ENCODE data around the gene ZFAND6. TPM values are rescaled to one million over a fixed set of nuclear protein-coding genes. Genes with fewer than 3 reads are reported as not detected.

ZFAND6 gene
- total RNA-seq, 2 donors from 2014 or later, result 103 to 167 TPM

DNA sequence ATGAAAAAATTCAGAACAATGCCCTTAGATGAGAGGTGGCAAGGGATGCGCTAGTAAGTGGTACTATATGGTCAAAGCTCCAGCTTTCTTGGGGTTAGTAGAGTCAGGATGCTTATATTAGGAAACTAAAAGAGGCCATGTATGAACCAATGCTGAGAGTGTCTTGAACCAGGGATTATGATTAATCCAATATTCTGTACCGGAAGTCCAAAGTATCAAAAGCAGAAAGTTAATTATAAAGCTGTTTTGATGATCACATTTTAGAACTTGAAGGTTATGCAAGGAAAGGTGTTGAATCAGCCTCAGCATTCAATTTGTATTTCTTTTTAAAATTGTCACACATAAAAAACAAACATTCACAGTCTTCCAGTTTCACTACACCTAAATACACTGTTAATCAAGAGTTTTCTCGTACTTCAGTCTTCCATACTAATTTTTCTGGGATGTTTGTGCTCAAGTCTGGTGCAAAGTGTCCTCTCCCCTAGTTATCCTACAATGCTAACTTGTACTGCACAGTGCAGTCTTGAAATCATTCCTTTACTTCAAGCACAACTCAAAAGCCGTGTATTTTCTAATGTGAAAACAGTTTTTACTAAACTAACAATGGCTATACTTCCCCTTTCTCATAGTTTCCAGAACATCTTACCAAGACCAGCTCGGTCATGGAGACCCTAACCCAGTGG is 82.6 kb downstream of the ZFAND6 start:
- WGBS, result 80% methylated on average over 5 of the region's 5 CpGs
- H3K4me1 ChIP-seq (replicated peaks), result no peaks in the 10 kb centered on the region
- no peak for TF ChIP-seq POLR2A (IDR thresholded peaks at IDR 0.05)
- no peak for TF ChIP-seq POLR2AphosphoS5 (IDR thresholded peaks at IDR 0.05)
- TF ChIP-seq, protein P1, sequence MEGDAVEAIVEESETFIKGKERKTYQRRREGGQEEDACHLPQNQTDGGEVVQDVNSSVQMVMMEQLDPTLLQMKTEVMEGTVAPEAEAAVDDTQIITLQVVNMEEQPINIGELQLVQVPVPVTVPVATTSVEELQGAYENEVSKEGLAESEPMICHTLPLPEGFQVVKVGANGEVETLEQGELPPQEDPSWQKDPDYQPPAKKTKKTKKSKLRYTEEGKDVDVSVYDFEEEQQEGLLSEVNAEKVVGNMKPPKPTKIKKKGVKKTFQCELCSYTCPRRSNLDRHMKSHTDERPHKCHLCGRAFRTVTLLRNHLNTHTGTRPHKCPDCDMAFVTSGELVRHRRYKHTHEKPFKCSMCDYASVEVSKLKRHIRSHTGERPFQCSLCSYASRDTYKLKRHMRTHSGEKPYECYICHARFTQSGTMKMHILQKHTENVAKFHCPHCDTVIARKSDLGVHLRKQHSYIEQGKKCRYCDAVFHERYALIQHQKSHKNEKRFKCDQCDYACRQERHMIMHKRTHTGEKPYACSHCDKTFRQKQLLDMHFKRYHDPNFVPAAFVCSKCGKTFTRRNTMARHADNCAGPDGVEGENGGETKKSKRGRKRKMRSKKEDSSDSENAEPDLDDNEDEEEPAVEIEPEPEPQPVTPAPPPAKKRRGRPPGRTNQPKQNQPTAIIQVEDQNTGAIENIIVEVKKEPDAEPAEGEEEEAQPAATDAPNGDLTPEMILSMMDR (IDR thresholded peaks at IDR 0.05), result no peak
- no peak overlapping the region for H3K27ac ChIP-seq
- H3K36me3 ChIP-seq, result no peaks in the 10 kb centered on the region
- intact Hi-C loops (cut with DNase I), result loop anchor here (2.0 kb wide), 1 partner anchor 15 kb away; no protein-coding TSS in a partner anchor
- DNase-seq (ENCODE audit: low spot score), result no peak
- no peak overlapping the region for H3K4me3 ChIP-seq
- H3K27me3 ChIP-seq (replicated peaks; ENCODE audit: insufficient read depth), result no peaks in the 10 kb centered on the region
- no peaks in the 10 kb centered on the region for H3K9me3 ChIP-seq

GRCh38 chr15:80142646-80143045 is 83.2 kb downstream of the ZFAND6 start:
- Histone ChIP-seq H3K4me3 (no peak overlapping the region), H3K27ac (no peak overlapping the region), H3K9me3 (no peaks in the 10 kb centered on the region), H3K36me3 (no peaks in the 10 kb centered on the region), H3K27me3 (replicated peaks; ENCODE audit: insufficient read depth) (no peaks in the 10 kb centered on the region), H3K4me1 (replicated peaks) (no peaks in the 10 kb centered on the region)
- TF ChIP-seq, protein P1 (IDR thresholded peaks at IDR 0.05), result no peak
- TF ChIP-seq POLR2A (IDR thresholded peaks at IDR 0.05) (no peak), POLR2AphosphoS5 (IDR thresholded peaks at IDR 0.05) (no peak)
- DNase-seq (ENCODE audit: low spot score), result no peak
- WGBS, result 50% methylated on average over 5 of the region's 5 CpGs
- intact Hi-C loops (cut with DNase I), result no loop called here

GRCh38 chr15:80151148-80151547 is 91.7 kb downstream of the ZFAND6 start:
- TF ChIP-seq POLR2A (IDR thresholded peaks at IDR 0.05) (no peak), POLR2AphosphoS5 (IDR thresholded peaks at IDR 0.05) (no peak)
- TF ChIP-seq, protein P1 (IDR thresholded peaks at IDR 0.05), result no peak
- H3K4me1 ChIP-seq (replicated peaks), result peaks cover 8% of the 10 kb centered on the region
- H3K9me3 ChIP-seq, result no peaks in the 10 kb centered on the region
- 60% methylated on average over 6 of the region's 6 CpGs for WGBS
- H3K27ac ChIP-seq, result no peak overlapping the region
- no peak for DNase-seq (ENCODE audit: low spot score)
- intact Hi-C loops (cut with DNase I), result no loop called here
- H3K27me3 ChIP-seq (replicated peaks; ENCODE audit: insufficient read depth), result no peaks in the 10 kb centered on the region
- H3K36me3 ChIP-seq, result no peaks in the 10 kb centered on the region
- no peak overlapping the region for H3K4me3 ChIP-seq

- Histone ChIP-seq H3K27ac (peak overlapping the region; percentile 86 to 88), H3K9me3 (no peaks in the 10 kb centered on the region), H3K27me3 (replicated peaks; ENCODE audit: insufficient read depth) (no peaks in the 10 kb centered on the region), H3K36me3 (no peaks in the 10 kb centered on the region), H3K4me1 (replicated peaks) (peaks cover 8% of the 10 kb centered on the region), H3K4me3 (no peak overlapping the region)
- TF ChIP-seq, protein P1 (IDR thresholded peaks at IDR 0.05), result no peak
- TF ChIP-seq POLR2AphosphoS5 (IDR thresholded peaks at IDR 0.05) (no peak), POLR2A (IDR thresholded peaks at IDR 0.05) (no peak)
- no peak for DNase-seq (ENCODE audit: low spot score)
- 55% methylated on average over 3 of the region's 3 CpGs for WGBS
- intact Hi-C loops (cut with DNase I), result no loop called here
Measured at GRCh38 chr15:80151576-80151975, 92.1 kb downstream of the ZFAND6 start.

All from prostate gland (tissue), 2 donors.